CD14-positive monocyte (primary cell): Measurements from ENCODE around the gene NDUFB2. TPM values are rescaled to one million over a fixed set of nuclear protein-coding genes. Genes with fewer than 3 reads are reported as not detected.

ENCODE experiments used
- DNase-seq, 3 donors: peaks; one replicate each; pipeline ENCODE4 v3.0.0-alpha.2; 2011 to 2022
- H2AFZ ChIP-seq: 2 replicates; pipeline ENCODE4 v1.6.0; 2012; ENCODE audit warnings: mild to moderate bottlenecking, low read depth, low read length, inconsistent platforms; ENCODE audit not compliant: insufficient read depth, poor library complexity, severe bottlenecking
- H3K27ac ChIP-seq, 2 donors: 1 replicate in 1 of 2; 2 replicates in 1 of 2; pipeline ENCODE4 v1.5.1; 2012 to 2013; ENCODE audit warnings: low read length in 2 of 2, control low read depth in 1 of 2, inconsistent platforms in 1 of 2, low read depth in 1 of 2, mild to moderate bottlenecking in 1 of 2
- H3K27me3 ChIP-seq, 2 donors: one replicate each; pipeline versions ENCODE4 v1.6.0 to v1.6.1; 2011 to 2013; ENCODE audit warnings: low read length in 2 of 2; ENCODE audit not compliant: control insufficient read depth in 2 of 2, insufficient read depth in 2 of 2
- H3K36me3 ChIP-seq, 2 donors: replicated peaks in 1 of 2; 1 replicate in 1 of 2; 2 replicates in 1 of 2; pipeline versions ENCODE4 v1.5.1 to v1.6.1; 2012 to 2013; ENCODE audit warnings: low read length in 2 of 2, control low read depth in 1 of 2, inconsistent platforms in 1 of 2, mild to moderate bottlenecking in 1 of 2; ENCODE audit not compliant: insufficient read depth in 2 of 2, control insufficient read depth in 1 of 2
- H3K4me1 ChIP-seq, 2 donors: 1 replicate in 1 of 2; 2 replicates in 1 of 2; pipeline versions ENCODE4 v1.5.1 to v1.6.1; 2012 to 2013; ENCODE audit warnings: low read length in 2 of 2, control low read depth in 1 of 2, inconsistent platforms in 1 of 2, mild to moderate bottlenecking in 1 of 2, moderate library complexity in 1 of 2; ENCODE audit not compliant: insufficient read depth in 2 of 2, control insufficient read depth in 1 of 2
- H3K4me2 ChIP-seq: replicated peaks from 2 replicates; pipeline ENCODE3; 2012; ENCODE audit warnings: low read length, moderate library complexity, mild to moderate bottlenecking; ENCODE audit not compliant: poor library complexity, severe bottlenecking; ENCODE audit errors: extremely low read depth
- H3K4me3 ChIP-seq, 3 experiments: fragments of 200-600 bp in 1 of 3; sonication (generic) in 1 of 3; replicated peaks in 1 of 3; 1 replicate in 2 of 3; 2 replicates in 1 of 3; pipeline ENCODE4 v1.5.1; 2011 to 2013; ENCODE audit warnings: low read length in 3 of 3, mild to moderate bottlenecking in 3 of 3, control low read depth in 2 of 3, low read depth in 2 of 3, inconsistent platforms in 1 of 3, moderate library complexity in 1 of 3
- H3K79me2 ChIP-seq: 2 replicates; pipeline ENCODE4 v1.6.0; 2012; ENCODE audit warnings: mild to moderate bottlenecking, control low read depth, inconsistent platforms, low read length, moderate library complexity; ENCODE audit not compliant: insufficient read depth
- H3K9ac ChIP-seq: 2 replicates; pipeline ENCODE4 v1.6.0; 2017; ENCODE audit warnings: low read length, mild to moderate bottlenecking; ENCODE audit not compliant: insufficient read depth, poor library complexity, severe bottlenecking
- H3K9me3 ChIP-seq, 2 donors: replicated peaks in 1 of 2; 1 replicate in 1 of 2; 2 replicates in 1 of 2; pipeline versions ENCODE4 v1.5.1 to v1.6.1; 2012 to 2013; ENCODE audit warnings: low read length in 2 of 2, control low read depth in 1 of 2; ENCODE audit not compliant: control insufficient read depth in 1 of 2, insufficient read depth in 1 of 2
- H4K20me1 ChIP-seq: 2 replicates; pipeline ENCODE4 v1.6.0; 2012; ENCODE audit warnings: mild to moderate bottlenecking, low read length, control low read depth, moderate library complexity; ENCODE audit not compliant: insufficient read depth
- H3K27ac Mint-ChIP-seq, 7 donors: one replicate each; pipeline ENCODE4 v1.8.0; 2020; ENCODE audit warnings: mild to moderate bottlenecking in 7 of 7, mixed read lengths in 7 of 7, moderate library complexity in 6 of 7, inconsistent platforms in 2 of 7
- H3K27me3 Mint-ChIP-seq, 3 donors: one replicate each; pipeline ENCODE4 v1.8.0; 2021 to 2022; ENCODE audit warnings: low read depth in 3 of 3, mild to moderate bottlenecking in 3 of 3, mixed read lengths in 3 of 3, moderate library complexity in 3 of 3, inconsistent platforms in 1 of 3
- H3K36me3 Mint-ChIP-seq, 2 donors: one replicate each; pipeline ENCODE4 v1.8.0; 2020; ENCODE audit warnings: mixed read lengths in 2 of 2, inconsistent platforms in 1 of 2, mild to moderate bottlenecking in 1 of 2
- H3K4me1 Mint-ChIP-seq: one replicate; pipeline ENCODE4 v1.8.0; 2020; ENCODE audit warnings: mild to moderate bottlenecking, mixed read lengths
- H3K4me3 Mint-ChIP-seq, 2 donors: one replicate each; pipeline ENCODE4 v1.8.0; 2020; ENCODE audit warnings: mild to moderate bottlenecking in 2 of 2, mixed read lengths in 2 of 2, moderate library complexity in 1 of 2
- H3K9me3 Mint-ChIP-seq, 7 donors: one replicate each; pipeline ENCODE4 v1.8.0; 2020 to 2022; ENCODE audit warnings: mixed read lengths in 7 of 7, mild to moderate bottlenecking in 6 of 7, moderate library complexity in 6 of 7, inconsistent platforms in 2 of 7
- CTCF ChIP-seq: fragments of 200-600 bp; IDR thresholded peaks from one replicate; pipeline ENCODE4 v1.8.0; 2022; ENCODE audit warnings: antibody characterized with exemption, mild to moderate bottlenecking
- WGBS: methylation state at CpG from one replicate; pipeline ENCODE4 v1.1.5; 2013; ENCODE audit warnings: missing lambda C conversion rate; ENCODE audit not compliant: insufficient coverage; 5-methylcytosine and 5-hydroxymethylcytosine counted together
- intact Hi-C, 2 donors: fragments of 100-400 bp; cut with micrococcal nuclease; formaldehyde crosslinking; loops; one replicate each; pipeline versions ENCODE4 v1.15.0 to v1.15.1; 2023
- polyA plus RNA-seq, 3 donors: library from polyadenylated mRNA; depleted of rRNA in 1 of 3; unstranded in 2 of 3; stranded (reverse) in 1 of 3; fragments of 300-500 nt in 2 of 3; fragments of >200 nt in 1 of 3; fragmentation: Illumina TruSeq in 2 of 3; gene quantifications; 1 replicate in 2 of 3; 2 replicates in 1 of 3; pipeline ENCODE4 v1.2.3, GENCODE V29; 2012 to 2021

NDUFB2 gene
- polyA plus RNA-seq, 3 donors: 250 to 516 (median 479) TPM

- intact Hi-C loops: loop anchor here (10.0 kb wide), 2 partner anchors 165 to 365 kb away; partner anchors contain the start of gene MRPS33 (in 1 of the 2)
- no peak overlapping the region for H3K27ac ChIP-seq
- H3K4me3 ChIP-seq: no peak overlapping the region
- no peak overlapping the region for H3K4me2 ChIP-seq
- peak; percentile 33 to 46 (median 34) for DNase-seq
- no peaks in the 10 kb centered on the region for H3K9me3 Mint-ChIP-seq
- H3K9me3 ChIP-seq: no peaks in the 10 kb centered on the region
- peaks cover 0 to under 1% of the 10 kb centered on the region in 2 donors for H3K27me3 ChIP-seq
- no peak overlapping the region for H2AFZ ChIP-seq
- H3K27ac Mint-ChIP-seq: peak overlapping the region in 4 of 7 donors; percentile 2 to 57 (median 33)
- no peak overlapping the region for H3K9ac ChIP-seq
- H3K36me3 Mint-ChIP-seq: no peaks in the 10 kb centered on the region
- H3K27me3 Mint-ChIP-seq: peaks cover 13 to 15% (median 14%) of the 10 kb centered on the region in 3 donors
- no peaks in the 10 kb centered on the region for H3K36me3 ChIP-seq
- no peak overlapping the region for H3K4me3 Mint-ChIP-seq
- H3K79me2 ChIP-seq: no peaks in the 10 kb centered on the region
- H4K20me1 ChIP-seq: no peaks in the 10 kb centered on the region
- no peak for TF ChIP-seq CTCF
- peaks cover 0 to 14% of the 10 kb centered on the region in 2 donors for H3K4me1 ChIP-seq
- H3K4me1 Mint-ChIP-seq: peaks cover 29% of the 10 kb centered on the region
- WGBS: 13% methylated on average over 1 of the region's 6 CpGs
Measured at GRCh38 chr7:140649556-140650205, 46.8 kb upstream of the NDUFB2 start.

DNA sequence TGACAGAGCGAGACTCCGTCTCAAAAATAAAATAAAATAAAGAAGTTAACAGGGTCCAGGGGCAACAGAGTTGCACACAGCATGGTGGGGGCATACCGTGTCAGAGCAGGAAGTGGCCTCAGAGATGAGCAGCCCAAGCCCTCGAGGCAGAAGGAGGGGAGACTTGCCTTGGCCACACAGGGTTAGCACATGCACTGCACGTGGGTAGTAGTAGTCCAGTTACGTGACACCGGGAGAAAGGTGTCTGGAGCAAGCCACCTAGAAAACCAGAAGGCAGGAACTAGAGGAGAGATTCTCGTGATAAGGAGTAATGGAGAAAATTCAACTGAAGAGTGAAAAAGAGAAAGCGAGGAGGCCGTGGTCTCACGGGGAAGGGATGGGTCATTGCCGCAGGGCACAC lies 46.1 kb upstream of the NDUFB2 start:
- H3K27me3 Mint-ChIP-seq: peaks cover 11 to 15% (median 12%) of the 10 kb centered on the region in 3 donors
- H3K36me3 ChIP-seq: no peaks in the 10 kb centered on the region
- no peak overlapping the region for H3K27ac Mint-ChIP-seq
- H3K4me3 ChIP-seq: no peak overlapping the region
- H3K27me3 ChIP-seq: no peaks in the 10 kb centered on the region
- H3K9me3 ChIP-seq: no peaks in the 10 kb centered on the region
- DNase-seq: no peak
- no peak overlapping the region for H3K27ac ChIP-seq
- TF ChIP-seq CTCF: no peak
- H4K20me1 ChIP-seq: no peaks in the 10 kb centered on the region
- H2AFZ ChIP-seq: no peak overlapping the region
- intact Hi-C loops: loop anchor here (10.0 kb wide), 2 partner anchors 166 to 364 kb away; partner anchors contain the start of gene MRPS33 (in 1 of the 2)
- H3K4me1 ChIP-seq: peaks cover under 1 to 12% of the 10 kb centered on the region in 2 donors
- H3K4me2 ChIP-seq: no peak overlapping the region
- peaks cover 27% of the 10 kb centered on the region for H3K4me1 Mint-ChIP-seq
- no peak overlapping the region for H3K9ac ChIP-seq
- 58% methylated on average over 6 of the region's 12 CpGs for WGBS
- H3K9me3 Mint-ChIP-seq: no peaks in the 10 kb centered on the region
- H3K36me3 Mint-ChIP-seq: no peaks in the 10 kb centered on the region
- no peaks in the 10 kb centered on the region for H3K79me2 ChIP-seq
- no peak overlapping the region for H3K4me3 Mint-ChIP-seq
